Embryonic facial prominence (tissue), 1 donor: Measurements from ENCODE around the gene ARSG.

Source experiments
- DNase-seq: peaks from one replicate; pipeline ENCODE4 v3.0.0-alpha.2; 2016; ENCODE audit errors: extremely low spot score

ARSG gene

DNA sequence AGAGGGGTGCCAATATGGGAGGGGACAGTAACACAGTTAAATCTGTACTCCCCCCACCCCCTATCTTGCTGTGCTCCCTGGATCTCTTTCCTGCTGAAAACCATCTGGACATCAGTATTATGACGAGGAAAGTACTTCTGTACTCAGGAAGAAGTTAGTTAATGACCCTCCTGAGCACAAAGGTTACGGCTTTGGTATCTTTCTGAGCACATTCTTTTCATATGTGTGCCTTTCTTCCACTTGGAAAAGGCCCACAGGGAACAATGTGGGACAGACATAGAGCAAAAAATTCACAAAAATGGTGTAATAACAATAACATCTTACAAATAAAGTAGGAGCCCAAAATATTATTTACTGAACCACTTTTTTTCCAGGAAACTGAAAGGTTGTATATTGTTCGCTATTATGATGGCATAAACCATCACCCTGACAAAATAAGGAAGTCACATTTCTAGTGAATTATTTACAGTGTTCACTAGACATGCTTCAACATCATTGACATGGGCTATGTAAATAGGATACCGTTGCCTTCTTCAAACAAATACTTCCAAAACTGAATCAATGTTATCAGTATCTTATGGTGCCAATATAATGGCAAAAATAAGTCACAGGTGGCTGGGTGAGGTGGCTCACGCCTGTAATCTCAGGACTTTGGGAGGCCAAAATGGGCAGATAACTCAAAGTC lies 160.5 kb downstream of the ARSG start:
- no peak for DNase-seq

- no peak for DNase-seq
Measured at GRCh38 chr17:68452724-68453290, 161.5 kb downstream of the ARSG start.

GRCh38 chr17:68453991-68454665 lies 162.8 kb downstream of the ARSG start:
- DNase-seq = no peak

DNA sequence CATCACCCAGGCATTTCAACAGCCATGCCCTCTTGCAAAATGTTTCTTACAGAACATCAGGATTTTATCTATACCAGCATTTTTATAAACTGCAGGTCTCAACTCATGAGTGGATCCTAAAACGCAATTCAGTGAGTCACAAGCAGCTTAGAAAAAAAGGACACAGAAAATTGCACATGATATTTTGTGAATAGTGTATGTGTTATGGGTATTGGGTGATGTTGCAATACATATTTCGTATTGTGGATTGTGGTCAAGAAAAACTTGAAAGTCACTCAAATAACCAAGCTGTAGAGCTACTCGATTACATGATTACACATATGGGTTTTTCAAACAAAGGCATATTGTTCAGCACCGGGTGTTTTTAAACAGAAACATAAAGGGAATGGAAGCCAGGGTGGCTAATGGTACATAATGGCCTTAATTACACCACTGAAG lies 164.6 kb downstream of the ARSG start:
- DNase-seq = no peak

- DNase-seq = no peak
Measured at GRCh38 chr17:68456339-68457167, 165.3 kb downstream of the ARSG start.

DNA sequence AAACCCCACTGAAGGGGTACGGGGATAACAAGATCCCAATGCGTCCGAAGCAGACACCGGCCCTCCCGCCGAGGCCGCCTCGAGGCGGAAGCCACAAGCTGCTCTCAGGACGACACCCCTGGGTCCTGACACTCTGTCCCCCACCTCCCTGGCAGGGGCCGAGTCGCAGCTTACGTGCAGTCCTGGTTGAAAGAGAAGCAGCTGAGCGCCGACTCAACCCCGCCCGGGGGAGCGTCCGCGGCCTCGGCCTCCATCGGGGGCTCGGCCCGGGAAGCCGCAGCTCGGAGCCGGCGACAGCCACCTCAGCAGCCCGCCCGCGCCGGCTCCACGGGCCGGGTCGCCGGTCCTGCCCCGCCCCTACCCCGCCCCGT lies 165.9 kb downstream of the ARSG start, which contains the start of gene WIPI1:
WIPI1 (minus strand) TSS at position 329 of the 371 bp plus-strand sequence; CDS start at position 254, 75 bp downstream.
- no peak for DNase-seq

- peak; percentile 95 for DNase-seq
Measured at GRCh38 chr17:68457539-68458259, 166.4 kb downstream of the ARSG start.

DNA sequence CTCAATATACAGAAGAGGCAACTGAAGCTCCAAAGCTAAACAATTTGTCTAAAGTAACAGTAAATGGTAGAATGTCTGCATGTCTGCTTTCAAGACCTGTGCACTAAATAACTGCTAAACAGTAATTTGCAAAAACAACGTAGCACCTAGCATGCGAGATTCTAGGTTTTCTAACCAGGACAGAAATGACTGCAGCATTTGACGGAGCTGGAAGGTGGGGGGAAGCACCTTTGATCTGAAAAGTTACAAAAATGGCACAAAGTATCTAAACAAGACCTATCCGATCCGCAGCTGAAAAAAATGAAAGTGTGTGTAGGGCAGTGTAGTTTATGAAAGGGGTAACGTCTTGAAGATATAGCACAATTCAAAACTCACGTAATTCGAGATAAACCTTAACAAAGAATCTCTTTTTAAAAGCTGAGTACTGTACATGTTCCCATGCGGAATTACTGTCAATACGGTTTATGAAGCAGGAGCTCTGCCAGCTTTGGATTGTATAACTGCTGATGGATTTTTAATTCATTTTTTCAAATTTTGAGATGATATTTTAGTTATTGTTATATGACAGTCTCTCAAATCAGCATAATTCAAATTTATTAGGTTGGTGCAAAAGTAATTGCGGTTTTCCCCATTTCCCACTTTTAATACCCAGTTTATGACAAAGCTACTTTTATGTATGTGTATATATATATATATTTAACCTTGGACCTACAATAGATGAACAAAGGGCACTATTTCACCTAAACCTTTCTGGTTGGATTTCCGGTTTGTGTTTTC lies 167.2 kb downstream of the ARSG start:
- DNase-seq = no peak

DNA sequence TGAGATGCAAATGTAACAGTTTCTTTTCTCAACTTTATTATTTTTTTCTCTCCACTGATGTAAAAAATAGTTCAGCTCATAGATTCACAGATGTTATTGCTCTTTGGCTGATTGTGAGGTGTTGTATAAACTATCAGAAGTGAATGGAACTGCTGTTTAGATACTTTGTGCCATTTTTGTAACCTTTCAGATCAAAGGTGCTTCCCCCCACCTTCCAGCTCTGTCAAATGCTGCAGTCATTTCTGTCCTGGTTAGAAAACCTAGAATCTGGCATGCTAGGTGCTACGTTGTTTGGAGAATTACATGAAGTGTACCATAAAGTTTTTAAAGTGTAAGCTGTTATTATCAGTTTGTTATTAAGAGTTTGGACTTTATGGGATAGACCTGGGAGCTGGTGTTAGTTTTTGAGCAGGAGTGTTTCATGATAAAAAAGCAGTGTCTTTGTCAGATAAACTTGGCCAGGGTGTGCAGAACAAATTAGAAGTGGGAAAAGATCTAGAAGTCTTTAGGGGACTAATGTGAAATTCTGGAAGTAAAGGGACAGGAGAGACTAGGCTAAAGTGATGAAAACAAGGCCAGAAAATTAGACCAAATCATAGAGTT lies 167.8 kb downstream of the ARSG start:
- no peak for DNase-seq

DNA sequence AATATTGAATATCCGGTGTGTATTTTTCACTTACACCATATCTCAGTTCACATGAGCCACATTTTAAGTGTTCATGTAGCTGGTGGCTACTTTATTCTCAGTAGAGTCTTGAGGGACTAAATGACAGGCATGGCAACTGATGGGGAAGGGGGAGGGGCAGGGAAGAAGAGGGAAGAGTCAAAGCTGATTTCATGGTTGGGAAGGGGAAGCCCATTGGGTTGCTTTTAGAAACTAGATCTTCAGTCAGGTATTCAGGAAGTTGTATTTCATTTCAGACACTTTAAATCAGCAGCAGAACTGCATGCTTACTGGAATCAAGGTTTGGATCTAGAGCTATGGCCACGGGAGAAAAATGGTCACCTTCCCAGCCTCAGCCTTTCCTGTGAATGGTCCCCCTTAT lies 168.9 kb downstream of the ARSG start:
- DNase-seq = no peak

DNA sequence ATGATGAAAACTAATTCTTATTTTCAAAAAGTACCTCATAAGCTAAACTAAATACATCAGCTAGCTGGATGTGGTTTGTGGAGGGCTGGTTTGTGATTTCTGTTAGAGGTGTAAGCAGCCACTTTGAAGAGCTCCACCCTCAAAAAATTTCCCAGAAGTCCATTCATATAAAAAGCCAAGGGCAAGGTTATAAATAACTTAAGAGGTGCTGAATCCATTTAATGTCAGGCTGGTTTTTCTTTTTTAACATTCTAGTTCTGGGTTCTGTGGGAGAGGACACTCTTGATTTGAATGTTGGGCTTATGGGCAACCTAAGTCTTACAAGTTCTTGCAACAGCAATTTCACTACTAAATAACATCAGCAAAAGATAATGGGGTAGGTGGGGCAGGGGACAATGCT lies 169.4 kb downstream of the ARSG start:
- DNase-seq = no peak

- no peak for DNase-seq
Measured at GRCh38 chr17:68461122-68461539, 169.8 kb downstream of the ARSG start.

DNA sequence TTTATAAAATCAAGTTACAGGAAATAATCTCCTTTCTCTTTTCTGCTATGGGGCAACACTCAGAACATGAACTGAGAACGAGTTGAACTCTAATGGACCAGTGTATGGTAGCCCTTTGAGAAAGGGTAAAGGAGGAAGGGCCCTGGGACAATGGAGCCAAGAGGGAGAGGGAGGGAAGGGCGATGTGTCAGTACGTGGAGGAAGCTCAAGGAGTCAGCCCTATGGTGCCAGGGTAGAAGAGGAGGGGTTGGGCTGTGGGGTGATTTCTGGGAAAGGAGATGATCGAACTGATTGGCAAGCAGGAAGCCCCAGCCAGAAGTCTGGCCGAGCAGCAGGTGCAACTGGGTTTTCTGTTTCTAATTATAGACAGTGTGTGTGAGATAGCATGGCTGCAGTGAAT lies 170.3 kb downstream of the ARSG start:
- no peak for DNase-seq

DNA sequence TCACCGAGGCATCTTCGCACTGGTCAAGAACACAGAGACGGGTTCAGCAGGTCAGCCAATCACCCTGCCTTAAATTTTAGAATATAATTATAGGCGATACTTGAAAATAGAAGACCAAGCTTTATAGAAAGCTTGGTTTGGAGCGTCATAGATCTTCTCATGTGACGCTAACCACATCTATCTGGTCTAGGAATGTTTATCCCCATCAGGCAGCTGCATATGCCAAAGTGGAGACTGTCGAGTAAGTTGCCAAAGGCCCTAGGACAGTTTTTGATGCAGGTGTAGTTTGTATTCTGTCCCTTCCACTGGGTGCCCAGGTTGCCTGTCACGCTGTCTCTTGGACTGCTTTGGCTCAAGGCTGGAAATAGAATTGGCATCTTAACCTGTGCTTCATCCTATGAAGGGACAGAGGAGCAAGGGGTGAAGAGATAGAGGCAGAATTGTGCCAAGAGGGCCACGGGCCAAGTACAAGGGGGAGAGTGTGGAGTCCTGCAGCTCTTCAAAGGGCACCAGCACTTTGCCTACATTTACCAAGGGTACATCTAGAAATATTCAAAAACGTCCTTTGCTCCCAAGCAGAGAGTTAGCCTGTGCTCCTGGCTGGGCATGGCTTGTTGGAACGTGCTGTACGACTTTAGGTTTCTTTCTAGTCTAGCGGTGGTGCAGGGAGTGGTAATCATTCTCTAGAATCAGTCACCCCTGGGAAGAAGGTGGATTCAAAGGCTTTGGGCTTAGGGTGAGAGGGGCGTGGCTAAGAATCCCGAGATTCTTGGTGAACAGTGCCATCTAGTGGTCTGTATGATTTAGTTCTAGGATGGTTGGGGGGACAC lies 171.3 kb downstream of the ARSG start:
- DNase-seq = peak; percentile 72

GRCh38 chr17:68463211-68464019 lies 172.1 kb downstream of the ARSG start:
- no peak for DNase-seq

GRCh38 chr17:68468334-68468733 lies 177.0 kb downstream of the ARSG start:
- no peak for DNase-seq

GRCh38 chr17:68468788-68469187 lies 177.5 kb downstream of the ARSG start:
- no peak for DNase-seq
